Mesothelial cell of epicardium (in vitro differentiated cells): ENCODE results near the gene MYOF. TPM values are rescaled to one million over a fixed set of nuclear protein-coding genes. Genes with fewer than 3 reads are reported as not detected.
"Not testable (repeated sequence)": the region's sequence is repeated elsewhere in the genome, so short reads cannot be mapped to it uniquely, and the experiment has no call there.

Source experiments
- DNase-seq, 2 experiments: peaks; one replicate each; pipeline ENCODE4 v3.0.0; 2021; ENCODE audit warnings: low spot score in 2 of 2; ENCODE audit not compliant: unreplicated experiment in 2 of 2
- H3K27ac Mint-ChIP-seq: 2 replicates; pipeline ENCODE4 v1.8.0; 2021; ENCODE audit warnings: mixed read lengths
- H3K27me3 Mint-ChIP-seq: 2 replicates; pipeline ENCODE4 v1.8.0; 2021; ENCODE audit warnings: low read depth, mixed read lengths
- H3K36me3 Mint-ChIP-seq: 2 replicates; pipeline ENCODE4 v1.8.0; 2021; ENCODE audit warnings: mixed read lengths
- H3K4me1 Mint-ChIP-seq: 2 replicates; pipeline ENCODE4 v1.8.0; 2021; ENCODE audit warnings: mixed read lengths
- H3K4me3 Mint-ChIP-seq: 2 replicates; pipeline ENCODE4 v1.8.0; 2021; ENCODE audit warnings: mild to moderate bottlenecking, moderate library complexity, mixed read lengths
- H3K9me3 Mint-ChIP-seq: 2 replicates; pipeline ENCODE4 v1.8.0; 2021; ENCODE audit warnings: mixed read lengths
- CTCF ChIP-seq: fragments of 200-600 bp; sonication (generic); IDR thresholded peaks from one replicate; pipeline ENCODE4 v1.5.0; 2021; ENCODE audit warnings: antibody characterized with exemption; ENCODE audit not compliant: unreplicated experiment
- total RNA-seq: library from RNA; stranded (reverse); gene quantifications from 3 replicates; pipeline ENCODE4 v1.2.1, GENCODE V29; 2021

MYOF gene
- total RNA-seq, 1 donor from 2014 or later = 56.0 TPM

- Mint-ChIP-seq H3K27me3 (no peaks in the 10 kb centered on the region), H3K4me3 (no peak overlapping the region), H3K4me1 (peaks cover 17% of the 10 kb centered on the region), H3K27ac (peak overlapping the region; percentile 43), H3K9me3 (peaks cover 6% of the 10 kb centered on the region), H3K36me3 (peaks cover 14% of the 10 kb centered on the region)
- no peak for TF ChIP-seq CTCF
- DNase-seq = no peak
Measured at GRCh38 chr10:93431361-93431760, 50.8 kb downstream of the MYOF start.

GRCh38 chr10:93425861-93426260 is 56.3 kb downstream of the MYOF start:
- DNase-seq = no peak
- peaks cover 6% of the 10 kb centered on the region for H3K9me3 Mint-ChIP-seq
- H3K4me1 Mint-ChIP-seq = peaks cover 18% of the 10 kb centered on the region
- H3K27me3 Mint-ChIP-seq = no peaks in the 10 kb centered on the region
- no peak overlapping the region for H3K27ac Mint-ChIP-seq
- TF ChIP-seq CTCF = no peak
- no peak overlapping the region for H3K4me3 Mint-ChIP-seq
- peaks cover 15% of the 10 kb centered on the region for H3K36me3 Mint-ChIP-seq

GRCh38 chr10:93422118-93422517 is 60.0 kb downstream of the MYOF start:
- Mint-ChIP-seq H3K4me3 (no peak overlapping the region), H3K9me3 (no peaks in the 10 kb centered on the region), H3K27ac (peak overlapping the region; percentile 88), H3K36me3 (peaks cover 4% of the 10 kb centered on the region), H3K4me1 (peaks cover 35% of the 10 kb centered on the region), H3K27me3 (no peaks in the 10 kb centered on the region)
- TF ChIP-seq CTCF = no peak
- DNase-seq = no peak

GRCh38 chr10:93420944-93421825 is 60.9 kb downstream of the MYOF start:
- H3K27ac Mint-ChIP-seq = peak overlapping the region; percentile 88
- H3K9me3 Mint-ChIP-seq = no peaks in the 10 kb centered on the region
- no peaks in the 10 kb centered on the region for H3K27me3 Mint-ChIP-seq
- peaks cover 35% of the 10 kb centered on the region for H3K4me1 Mint-ChIP-seq
- DNase-seq = no peak
- no peak for TF ChIP-seq CTCF
- no peak overlapping the region for H3K4me3 Mint-ChIP-seq
- peaks cover 4% of the 10 kb centered on the region for H3K36me3 Mint-ChIP-seq

GRCh38 chr10:93420091-93420490 is 62.0 kb downstream of the MYOF start:
- no peak for DNase-seq
- Mint-ChIP-seq H3K36me3 (peaks cover 4% of the 10 kb centered on the region), H3K9me3 (no peaks in the 10 kb centered on the region), H3K27ac (peak overlapping the region; percentile 88), H3K27me3 (no peaks in the 10 kb centered on the region), H3K4me3 (no peak overlapping the region), H3K4me1 (peaks cover 32% of the 10 kb centered on the region)
- no peak for TF ChIP-seq CTCF

- H3K27ac Mint-ChIP-seq, H3K36me3 Mint-ChIP-seq, H3K4me3 Mint-ChIP-seq, DNase-seq, H3K9me3 Mint-ChIP-seq, H3K27me3 Mint-ChIP-seq: not testable (repeated sequence)
- peaks cover 32% of the 10 kb centered on the region for H3K4me1 Mint-ChIP-seq
Measured at GRCh38 chr10:93419016-93419415, 63.1 kb downstream of the MYOF start.
